Measurements from ENCODE around the gene DNAI1. TPM values are rescaled to one million over a fixed set of nuclear protein-coding genes. Genes with fewer than 3 reads are reported as not detected.

Gene DNAI1
- polyA plus RNA-seq, 2 of the 4 experiments (the other 2 are of a cell fraction), result 0.27 to 0.40 TPM

DNA sequence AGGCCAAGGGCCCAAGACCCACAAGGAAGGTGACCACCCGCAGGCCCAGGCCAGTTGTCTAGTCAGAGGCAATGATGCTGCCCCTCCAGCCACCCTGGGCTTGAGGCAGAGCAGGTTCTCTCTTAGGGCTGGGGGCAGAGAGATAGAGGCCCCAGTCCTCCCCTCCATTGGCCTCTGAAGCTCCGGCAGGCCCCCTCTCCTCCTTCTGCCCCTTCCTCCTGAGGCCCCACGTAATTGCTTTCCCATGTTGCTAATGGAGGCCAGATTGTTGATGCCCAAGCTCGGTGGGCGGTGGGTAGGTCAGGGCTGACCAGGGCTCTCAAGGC lies 90.8 kb downstream of the DNAI1 start:
- no peak for DNase-seq (ENCODE audit: low read depth in 1 of 2, low spot score in 1 of 2)
- Histone ChIP-seq H3K27ac (no peak overlapping the region), H3K4me3 (no peak overlapping the region), H3K9me3 (no peaks in the 10 kb centered on the region), H3K4me1 (peaks cover 3% of the 10 kb centered on the region; the same call in 1 of the 3 replicates), H3K4me2 (no peak overlapping the region)
- 43% methylated on average over 2 of the region's 5 CpGs for WGBS (ENCODE audit: missing lambda C conversion rate)
- FAIRE-seq, result no peak
- no peak for TF ChIP-seq MYC (IDR thresholded peaks at IDR 0.05; ENCODE audit: borderline replicate concordance, low read length)
- ChIA-PET POLR2A (no interaction called here), CTCF (interaction anchor here (0.9 to 11.3 kb wide), 15 partner anchors 13 to 217 kb away, joined by 3 to 297 read pairs (median 18); partner anchors contain the start of genes CNTFR and ENHO)
- no peak for ATAC-seq

DNA sequence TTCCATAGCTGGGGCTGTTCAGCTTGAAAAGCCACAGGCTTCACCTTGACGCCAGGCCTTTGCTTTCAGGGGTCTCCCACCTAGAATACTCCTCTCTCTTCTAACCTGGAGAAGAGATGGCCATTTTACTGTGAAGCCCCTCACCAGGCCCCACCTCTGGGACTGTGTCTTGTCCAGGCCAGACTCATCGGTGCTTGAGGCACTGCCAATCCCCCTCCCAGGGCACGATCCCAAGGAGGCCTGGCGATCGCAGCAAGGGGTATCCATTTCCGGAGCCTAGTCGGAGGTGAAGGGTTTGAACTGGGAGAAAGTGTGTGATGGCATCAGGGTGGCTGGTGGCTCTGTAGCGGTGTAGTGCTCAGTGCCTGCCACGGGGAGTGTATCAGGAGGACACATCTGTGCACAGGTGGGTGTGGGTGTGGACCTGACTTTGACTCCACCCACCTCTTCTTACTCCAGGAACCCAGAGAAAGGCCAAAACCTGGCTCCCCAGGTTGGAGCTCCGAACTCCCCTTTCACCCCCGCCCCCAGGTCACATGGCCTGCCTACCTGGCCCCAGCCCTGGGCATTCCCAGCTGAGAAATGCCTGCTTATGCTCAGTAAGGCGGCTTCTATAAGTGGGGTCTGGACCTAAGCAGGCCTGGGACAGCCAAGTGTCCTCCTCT lies 91.5 kb downstream of the DNAI1 start:
- Histone ChIP-seq H3K4me1 (no peaks in the 10 kb centered on the region), H3K9me3 (no peaks in the 10 kb centered on the region), H3K4me2 (no peak overlapping the region), H3K4me3 (no peak overlapping the region), H3K27ac (no peak overlapping the region)
- ChIA-PET CTCF (interaction anchor here (0.9 to 11.3 kb wide), 14 partner anchors 13 to 218 kb away, joined by 3 to 297 read pairs (median 12); partner anchors contain the start of genes CNTFR and ENHO), POLR2A (no interaction called here)
- TF ChIP-seq, protein P1, sequence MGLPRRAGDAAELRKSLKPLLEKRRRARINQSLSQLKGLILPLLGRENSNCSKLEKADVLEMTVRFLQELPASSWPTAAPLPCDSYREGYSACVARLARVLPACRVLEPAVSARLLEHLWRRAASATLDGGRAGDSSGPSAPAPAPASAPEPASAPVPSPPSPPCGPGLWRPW (IDR thresholded peaks at IDR 0.05), result no peak
- TF ChIP-seq SMC3 (IDR thresholded peaks at IDR 0.05), result no peak
- no peak for TF ChIP-seq SREBF2 (IDR thresholded peaks at IDR 0.05)
- TF ChIP-seq ZC3H11A (IDR thresholded peaks at IDR 0.05), result no peak
- TF ChIP-seq JUNB (IDR thresholded peaks at IDR 0.05), result no peak
- TF ChIP-seq CBX2 (IDR thresholded peaks at IDR 0.05; ENCODE audit: borderline replicate concordance, low read depth), result no peak
- TF ChIP-seq, protein P2, sequence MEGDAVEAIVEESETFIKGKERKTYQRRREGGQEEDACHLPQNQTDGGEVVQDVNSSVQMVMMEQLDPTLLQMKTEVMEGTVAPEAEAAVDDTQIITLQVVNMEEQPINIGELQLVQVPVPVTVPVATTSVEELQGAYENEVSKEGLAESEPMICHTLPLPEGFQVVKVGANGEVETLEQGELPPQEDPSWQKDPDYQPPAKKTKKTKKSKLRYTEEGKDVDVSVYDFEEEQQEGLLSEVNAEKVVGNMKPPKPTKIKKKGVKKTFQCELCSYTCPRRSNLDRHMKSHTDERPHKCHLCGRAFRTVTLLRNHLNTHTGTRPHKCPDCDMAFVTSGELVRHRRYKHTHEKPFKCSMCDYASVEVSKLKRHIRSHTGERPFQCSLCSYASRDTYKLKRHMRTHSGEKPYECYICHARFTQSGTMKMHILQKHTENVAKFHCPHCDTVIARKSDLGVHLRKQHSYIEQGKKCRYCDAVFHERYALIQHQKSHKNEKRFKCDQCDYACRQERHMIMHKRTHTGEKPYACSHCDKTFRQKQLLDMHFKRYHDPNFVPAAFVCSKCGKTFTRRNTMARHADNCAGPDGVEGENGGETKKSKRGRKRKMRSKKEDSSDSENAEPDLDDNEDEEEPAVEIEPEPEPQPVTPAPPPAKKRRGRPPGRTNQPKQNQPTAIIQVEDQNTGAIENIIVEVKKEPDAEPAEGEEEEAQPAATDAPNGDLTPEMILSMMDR (IDR thresholded peaks at IDR 0.05), result no peak
- TF ChIP-seq MYC (IDR thresholded peaks at IDR 0.05; ENCODE audit: borderline replicate concordance, low read length), result no peak
- no peak for TF ChIP-seq NR3C1 (IDR thresholded peaks at IDR 0.05)
- no peak for TF ChIP-seq KDM5A (IDR thresholded peaks at IDR 0.05)
- TF ChIP-seq, protein P3, sequence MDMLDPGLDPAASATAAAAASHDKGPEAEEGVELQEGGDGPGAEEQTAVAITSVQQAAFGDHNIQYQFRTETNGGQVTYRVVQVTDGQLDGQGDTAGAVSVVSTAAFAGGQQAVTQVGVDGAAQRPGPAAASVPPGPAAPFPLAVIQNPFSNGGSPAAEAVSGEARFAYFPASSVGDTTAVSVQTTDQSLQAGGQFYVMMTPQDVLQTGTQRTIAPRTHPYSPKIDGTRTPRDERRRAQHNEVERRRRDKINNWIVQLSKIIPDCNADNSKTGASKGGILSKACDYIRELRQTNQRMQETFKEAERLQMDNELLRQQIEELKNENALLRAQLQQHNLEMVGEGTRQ (IDR thresholded peaks at IDR 0.05), result no peak
- TF ChIP-seq NPAS2 (CRISPR knock-in tag; IDR thresholded peaks at IDR 0.05; ENCODE audit: borderline replicate concordance), result no peak
- no peak for TF ChIP-seq CBX8 (IDR thresholded peaks at IDR 0.05)
- TF ChIP-seq, protein P4, sequence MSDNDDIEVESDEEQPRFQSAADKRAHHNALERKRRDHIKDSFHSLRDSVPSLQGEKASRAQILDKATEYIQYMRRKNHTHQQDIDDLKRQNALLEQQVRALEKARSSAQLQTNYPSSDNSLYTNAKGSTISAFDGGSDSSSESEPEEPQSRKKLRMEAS (IDR thresholded peaks at IDR 0.05), result no peak
- no peak for TF ChIP-seq CEBPB (IDR thresholded peaks at IDR 0.05)
- no peak for TF ChIP-seq RAD21 (conservative IDR thresholded peaks at IDR 0.05 in 1 of 2, IDR thresholded peaks at IDR 0.05 in 1 of 2)
- TF ChIP-seq, protein P5, sequence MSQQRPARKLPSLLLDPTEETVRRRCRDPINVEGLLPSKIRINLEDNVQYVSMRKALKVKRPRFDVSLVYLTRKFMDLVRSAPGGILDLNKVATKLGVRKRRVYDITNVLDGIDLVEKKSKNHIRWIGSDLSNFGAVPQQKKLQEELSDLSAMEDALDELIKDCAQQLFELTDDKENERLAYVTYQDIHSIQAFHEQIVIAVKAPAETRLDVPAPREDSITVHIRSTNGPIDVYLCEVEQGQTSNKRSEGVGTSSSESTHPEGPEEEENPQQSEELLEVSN (IDR thresholded peaks at IDR 0.05; ENCODE audit: borderline replicate concordance, low read depth), result no peak
- ATAC-seq, result no peak
- DNase-seq (ENCODE audit: low read depth in 1 of 2, low spot score in 1 of 2), result no peak
- no peak for FAIRE-seq
- 77% methylated on average over 11 of the region's 12 CpGs for WGBS (ENCODE audit: missing lambda C conversion rate)

DNA sequence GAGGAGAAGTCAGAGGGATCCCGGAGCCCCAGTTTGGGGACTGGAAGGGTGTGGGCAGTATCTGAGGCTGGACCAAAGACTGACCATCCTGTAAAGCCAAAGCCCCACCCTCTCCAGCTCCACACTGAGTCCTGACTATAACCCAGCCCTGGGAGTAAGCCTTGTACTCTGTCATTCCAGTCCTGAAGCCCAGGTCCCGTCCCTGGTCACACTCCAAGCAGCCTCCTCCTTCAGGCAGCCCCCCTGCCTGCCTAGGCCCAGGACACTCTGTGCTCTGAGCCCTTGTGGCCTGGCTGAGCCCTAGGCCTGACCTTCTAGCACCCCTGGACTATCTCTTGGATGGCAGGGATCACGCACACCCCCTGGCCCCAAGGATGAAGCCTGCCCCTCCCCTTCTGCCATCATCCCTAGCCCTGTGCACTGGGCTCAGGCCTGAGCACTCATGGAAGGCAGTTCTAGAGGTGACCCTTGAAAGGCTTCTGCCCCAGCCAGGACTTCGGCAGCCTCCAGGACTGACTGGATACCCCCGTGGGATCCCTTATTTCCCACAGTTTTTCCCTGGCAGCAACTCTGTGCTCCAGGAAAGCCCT lies 92.2 kb downstream of the DNAI1 start:
- no peaks in the 10 kb centered on the region for H3K4me1 ChIP-seq
- H3K4me3 ChIP-seq, result no peak overlapping the region
- no peak overlapping the region for H3K4me2 ChIP-seq
- ATAC-seq, result no peak
- H3K27ac ChIP-seq, result no peak overlapping the region
- FAIRE-seq, result no peak
- POLR2A ChIA-PET, result no interaction called here
- whole genome bisulfite sequencing (ENCODE audit: missing lambda C conversion rate), result 49% methylated on average over 5 of the region's 5 CpGs
- no peaks in the 10 kb centered on the region for H3K9me3 ChIP-seq
- CTCF ChIA-PET, result interaction anchor here (1.0 to 11.3 kb wide), 9 partner anchors 11 to 219 kb away, joined by 3 to 297 read pairs (median 4); partner anchors contain the start of gene CNTFR
- DNase-seq (ENCODE audit: low read depth in 1 of 2, low spot score in 1 of 2), result no peak
- TF ChIP-seq CHD4 (IDR thresholded peaks at IDR 0.05; ENCODE audit: borderline replicate concordance) (no peak), PHF8 (IDR thresholded peaks at IDR 0.05; ENCODE audit: borderline replicate concordance, low read depth) (no peak), JUN (IDR thresholded peaks at IDR 0.05) (no peak), RFX5 (IDR thresholded peaks at IDR 0.05) (no peak), ZSCAN20 (CRISPR knock-in tag; IDR thresholded peaks at IDR 0.05) (no peak), ZC3H11A (IDR thresholded peaks at IDR 0.05) (no peak), ESRRA (IDR thresholded peaks at IDR 0.05; ENCODE audit: borderline replicate concordance, low read length) (no peak), KDM1A (IDR thresholded peaks at IDR 0.05; ENCODE audit: low read depth) (no peak), ZNF302 (CRISPR knock-in tag; IDR thresholded peaks at IDR 0.05) (no peak), SREBF2 (IDR thresholded peaks at IDR 0.05) (no peak), RAD21 (conservative IDR thresholded peaks at IDR 0.05 in 1 of 2, IDR thresholded peaks at IDR 0.05 in 1 of 2) (no peak), CBX2 (IDR thresholded peaks at IDR 0.05; ENCODE audit: borderline replicate concordance, low read depth) (no peak), TFCP2L1 (CRISPR knock-in tag; IDR thresholded peaks at IDR 0.05) (no peak)
- TF ChIP-seq, protein P6, sequence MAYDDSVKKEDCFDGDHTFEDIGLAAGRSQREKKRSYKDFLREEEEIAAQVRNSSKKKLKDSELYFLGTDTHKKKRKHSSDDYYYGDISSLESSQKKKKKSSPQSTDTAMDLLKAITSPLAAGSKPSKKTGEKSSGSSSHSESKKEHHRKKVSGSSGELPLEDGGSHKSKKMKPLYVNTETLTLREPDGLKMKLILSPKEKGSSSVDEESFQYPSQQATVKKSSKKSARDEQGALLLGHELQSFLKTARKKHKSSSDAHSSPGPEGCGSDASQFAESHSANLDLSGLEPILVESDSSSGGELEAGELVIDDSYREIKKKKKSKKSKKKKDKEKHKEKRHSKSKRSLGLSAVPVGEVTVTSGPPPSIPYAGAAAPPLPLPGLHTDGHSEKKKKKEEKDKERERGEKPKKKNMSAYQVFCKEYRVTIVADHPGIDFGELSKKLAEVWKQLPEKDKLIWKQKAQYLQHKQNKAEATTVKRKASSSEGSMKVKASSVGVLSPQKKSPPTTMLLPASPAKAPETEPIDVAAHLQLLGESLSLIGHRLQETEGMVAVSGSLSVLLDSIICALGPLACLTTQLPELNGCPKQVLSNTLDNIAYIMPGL (CRISPR knock-in tag; IDR thresholded peaks at IDR 0.05; ENCODE audit: borderline replicate concordance), result no peak
